Measurements from ENCODE around the gene SEL1L2.

SEL1L2 gene

DNA sequence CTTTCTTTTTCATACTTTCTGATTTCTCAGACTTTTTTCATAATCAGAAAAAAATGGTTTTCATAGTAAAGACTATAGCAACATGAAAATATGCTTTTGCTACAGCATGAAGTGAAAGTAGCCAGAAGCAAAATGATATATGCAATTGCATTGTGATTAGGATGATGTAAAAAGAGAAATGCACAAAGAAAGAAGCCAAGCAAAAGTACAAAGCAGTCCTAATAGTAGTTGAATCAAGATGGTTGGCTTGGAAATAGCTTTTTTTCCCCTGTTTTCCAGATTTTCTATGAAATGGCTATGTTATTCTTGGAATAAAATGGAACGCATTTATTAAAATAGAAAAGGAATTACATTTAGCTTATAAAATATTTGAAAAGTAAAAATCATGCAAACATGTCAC, 77.3 kb downstream of the SEL1L2 start:
- no peak for FAIRE-seq
- DNase-seq (ENCODE audit: insufficient read length, low spot score): no peak

GRCh38 chr20:13910492-13910891, 79.9 kb downstream of the SEL1L2 start:
- DNase-seq (ENCODE audit: insufficient read length, low spot score): no peak
- FAIRE-seq: no peak
- no peak for TF ChIP-seq SPI1 (IDR thresholded peaks at IDR 0.05; ENCODE audit: low read depth, low read length)
- no peak for TF ChIP-seq TAF1 (IDR thresholded peaks at IDR 0.05; ENCODE audit: low read depth, low read length)
- TF ChIP-seq POU2F2 (IDR thresholded peaks at IDR 0.05; ENCODE audit: low read depth, low read length): no peak
- TF ChIP-seq PAX5 (IDR thresholded peaks at IDR 0.05; ENCODE audit: insufficient read depth, low read length, severe bottlenecking): no peak
- TF ChIP-seq POLR2A (IDR thresholded peaks at IDR 0.05; ENCODE audit: low read depth, low read length): no peak
- TF ChIP-seq POLR2AphosphoS5 (IDR thresholded peaks at IDR 0.05; ENCODE audit: low read depth, low read length): no peak

More for the DNA sequence above, 77.3 kb downstream of the SEL1L2 start:
- TF ChIP-seq POLR2A (IDR thresholded peaks at IDR 0.05; ENCODE audit: low read depth, low read length) (no peak), PAX5 (IDR thresholded peaks at IDR 0.05; ENCODE audit: insufficient read depth, low read length, severe bottlenecking) (no peak), TAF1 (IDR thresholded peaks at IDR 0.05; ENCODE audit: low read depth, low read length) (no peak), SPI1 (IDR thresholded peaks at IDR 0.05; ENCODE audit: low read depth, low read length) (no peak), POLR2AphosphoS5 (IDR thresholded peaks at IDR 0.05; ENCODE audit: low read depth, low read length) (no peak), POU2F2 (IDR thresholded peaks at IDR 0.05; ENCODE audit: low read depth, low read length) (no peak)

- DNase-seq (ENCODE audit: insufficient read length, low spot score) (no peak), FAIRE-seq (no peak)
- TF ChIP-seq POLR2AphosphoS5 (IDR thresholded peaks at IDR 0.05; ENCODE audit: low read depth, low read length) (no peak), PAX5 (IDR thresholded peaks at IDR 0.05; ENCODE audit: insufficient read depth, low read length, severe bottlenecking) (no peak), SPI1 (IDR thresholded peaks at IDR 0.05; ENCODE audit: low read depth, low read length) (no peak), TAF1 (IDR thresholded peaks at IDR 0.05; ENCODE audit: low read depth, low read length) (no peak), POLR2A (IDR thresholded peaks at IDR 0.05; ENCODE audit: low read depth, low read length) (no peak), POU2F2 (IDR thresholded peaks at IDR 0.05; ENCODE audit: low read depth, low read length) (no peak)
Observed at GRCh38 chr20:13909067-13909466, 81.3 kb downstream of the SEL1L2 start.

GRCh38 chr20:13904766-13905165, 85.6 kb downstream of the SEL1L2 start:
- FAIRE-seq (no peak), DNase-seq (ENCODE audit: insufficient read length, low spot score) (no peak)
- no peak for TF ChIP-seq TAF1 (IDR thresholded peaks at IDR 0.05; ENCODE audit: low read depth, low read length)

DNA sequence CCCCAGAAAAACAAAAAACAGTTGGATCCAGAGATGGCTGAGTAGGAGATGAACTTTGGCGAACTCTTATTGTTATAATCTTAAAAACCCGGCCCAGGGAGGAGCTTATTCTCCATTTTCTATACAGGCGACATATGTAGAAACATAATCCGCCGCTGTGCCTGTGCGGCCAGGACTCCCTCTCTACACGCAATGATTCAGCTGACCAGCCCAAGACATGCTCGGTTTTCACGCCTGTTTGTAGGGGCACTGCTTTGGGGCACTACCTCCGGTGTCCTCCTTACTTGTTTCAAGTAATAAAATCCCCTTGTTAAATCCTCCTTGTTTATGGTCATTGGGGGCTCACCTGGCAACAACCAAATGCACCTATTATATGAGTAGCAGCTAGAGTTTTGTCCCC, 89.9 kb downstream of the SEL1L2 start:
- no peak for TF ChIP-seq POLR2AphosphoS5 (IDR thresholded peaks at IDR 0.05; ENCODE audit: low read depth, low read length)
- TF ChIP-seq POLR2A (IDR thresholded peaks at IDR 0.05; ENCODE audit: low read depth, low read length): no peak
- no peak for TF ChIP-seq POU2F2 (IDR thresholded peaks at IDR 0.05; ENCODE audit: low read depth, low read length)
- no peak for TF ChIP-seq TAF1 (IDR thresholded peaks at IDR 0.05; ENCODE audit: low read depth, low read length)
- TF ChIP-seq PAX5 (IDR thresholded peaks at IDR 0.05; ENCODE audit: insufficient read depth, low read length, severe bottlenecking): no peak
- TF ChIP-seq SPI1 (IDR thresholded peaks at IDR 0.05; ENCODE audit: low read depth, low read length): no peak
- DNase-seq (ENCODE audit: insufficient read length, low spot score) (no peak), FAIRE-seq (no peak)

DNA sequence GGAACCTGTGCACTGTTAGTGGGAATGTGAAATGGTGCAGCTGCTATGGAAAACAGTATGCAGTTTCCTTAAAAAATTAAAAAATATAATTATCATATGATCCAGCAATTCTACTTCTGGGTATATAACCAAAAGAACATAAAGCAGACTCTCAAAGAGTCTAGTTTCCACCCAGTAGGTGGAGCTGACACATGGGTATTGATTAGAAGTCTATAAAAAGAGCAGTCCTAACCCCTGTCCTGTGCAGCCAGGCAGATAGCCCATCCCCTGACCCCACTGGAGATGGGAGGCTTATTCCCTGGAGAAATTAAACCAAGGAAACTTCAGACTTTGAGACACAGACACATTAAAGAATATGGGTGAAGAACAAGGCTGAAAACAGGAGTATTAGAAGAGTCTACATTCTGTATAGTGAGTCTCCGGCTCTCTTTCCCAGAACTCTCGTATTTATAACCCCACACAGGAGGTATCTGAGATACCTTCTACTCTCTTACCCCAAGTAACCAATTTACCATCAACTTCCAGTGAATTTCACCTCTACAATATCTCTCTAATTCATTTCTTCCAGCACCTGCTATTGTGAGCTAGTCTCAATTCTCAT, 92.3 kb downstream of the SEL1L2 start:
- no peak for DNase-seq (ENCODE audit: insufficient read length, low spot score)
- FAIRE-seq: no peak
- TF ChIP-seq TAF1 (IDR thresholded peaks at IDR 0.05; ENCODE audit: low read depth, low read length) (no peak), POLR2A (IDR thresholded peaks at IDR 0.05; ENCODE audit: low read depth, low read length) (no peak), POLR2AphosphoS5 (IDR thresholded peaks at IDR 0.05; ENCODE audit: low read depth, low read length) (no peak), PAX5 (IDR thresholded peaks at IDR 0.05; ENCODE audit: insufficient read depth, low read length, severe bottlenecking) (no peak), SPI1 (IDR thresholded peaks at IDR 0.05; ENCODE audit: low read depth, low read length) (no peak), POU2F2 (IDR thresholded peaks at IDR 0.05; ENCODE audit: low read depth, low read length) (no peak)

GRCh38 chr20:13891575-13891974, 98.8 kb downstream of the SEL1L2 start:
- FAIRE-seq (no peak), DNase-seq (ENCODE audit: insufficient read length, low spot score) (no peak)
- TF ChIP-seq POU2F2 (IDR thresholded peaks at IDR 0.05; ENCODE audit: low read depth, low read length) (no peak), POLR2AphosphoS5 (IDR thresholded peaks at IDR 0.05; ENCODE audit: low read depth, low read length) (no peak), TAF1 (IDR thresholded peaks at IDR 0.05; ENCODE audit: low read depth, low read length) (no peak), POLR2A (IDR thresholded peaks at IDR 0.05; ENCODE audit: low read depth, low read length) (no peak), PAX5 (IDR thresholded peaks at IDR 0.05; ENCODE audit: insufficient read depth, low read length, severe bottlenecking) (no peak)

- DNase-seq (ENCODE audit: insufficient read length, low spot score): no peak
- FAIRE-seq: no peak
- no peak for TF ChIP-seq POLR2A (IDR thresholded peaks at IDR 0.05; ENCODE audit: low read depth, low read length)
- no peak for TF ChIP-seq TAF1 (IDR thresholded peaks at IDR 0.05; ENCODE audit: low read depth, low read length)
- TF ChIP-seq POU2F2 (IDR thresholded peaks at IDR 0.05; ENCODE audit: low read depth, low read length): no peak
- no peak for TF ChIP-seq PAX5 (IDR thresholded peaks at IDR 0.05; ENCODE audit: insufficient read depth, low read length, severe bottlenecking)
- TF ChIP-seq POLR2AphosphoS5 (IDR thresholded peaks at IDR 0.05; ENCODE audit: low read depth, low read length): no peak
- TF ChIP-seq SPI1 (IDR thresholded peaks at IDR 0.05; ENCODE audit: low read depth, low read length): no peak
Observed at GRCh38 chr20:13884803-13885202, 105.6 kb downstream of the SEL1L2 start.

DNA sequence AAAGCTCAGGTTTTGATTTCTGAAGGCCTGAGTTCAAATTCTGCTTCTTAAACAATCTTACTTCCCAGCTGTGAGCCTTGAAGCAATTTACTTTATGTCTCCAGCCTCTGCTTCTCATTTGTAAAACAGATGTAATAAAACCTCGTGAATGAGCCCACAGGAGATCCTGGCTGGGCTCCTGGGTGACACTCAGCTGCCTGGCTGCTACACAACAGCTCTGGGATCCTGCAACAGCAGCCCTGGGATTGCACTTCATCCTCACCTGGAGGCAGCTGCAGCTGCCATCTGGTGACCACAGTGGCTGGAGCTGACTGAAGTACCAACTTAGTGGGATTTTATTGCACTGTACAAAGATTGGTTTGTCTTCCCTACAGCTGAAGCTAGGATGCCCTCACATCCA, 107.0 kb downstream of the SEL1L2 start:
- FAIRE-seq (no peak), DNase-seq (ENCODE audit: insufficient read length, low spot score) (no peak)
- TF ChIP-seq POU2F2 (IDR thresholded peaks at IDR 0.05; ENCODE audit: low read depth, low read length) (no peak), POLR2AphosphoS5 (IDR thresholded peaks at IDR 0.05; ENCODE audit: low read depth, low read length) (no peak), POLR2A (IDR thresholded peaks at IDR 0.05; ENCODE audit: low read depth, low read length) (no peak), SPI1 (IDR thresholded peaks at IDR 0.05; ENCODE audit: low read depth, low read length) (no peak), PAX5 (IDR thresholded peaks at IDR 0.05; ENCODE audit: insufficient read depth, low read length, severe bottlenecking) (no peak), TAF1 (IDR thresholded peaks at IDR 0.05; ENCODE audit: low read depth, low read length) (no peak)

- FAIRE-seq (no peak), DNase-seq (ENCODE audit: insufficient read length, low spot score) (no peak)
- TF ChIP-seq POLR2AphosphoS5 (IDR thresholded peaks at IDR 0.05; ENCODE audit: low read depth, low read length) (no peak), POLR2A (IDR thresholded peaks at IDR 0.05; ENCODE audit: low read depth, low read length) (no peak), SPI1 (IDR thresholded peaks at IDR 0.05; ENCODE audit: low read depth, low read length) (no peak), TAF1 (IDR thresholded peaks at IDR 0.05; ENCODE audit: low read depth, low read length) (no peak), PAX5 (IDR thresholded peaks at IDR 0.05; ENCODE audit: insufficient read depth, low read length, severe bottlenecking) (no peak)
Observed at GRCh38 chr20:13878566-13878965, 111.8 kb downstream of the SEL1L2 start.
